ENCODE data around the gene SHANK3.

SHANK3 gene

GRCh38 chr22:50711446-50712340 lies 39.1 kb downstream of the SHANK3 start:
- TF ChIP-seq CTCF (IDR thresholded peaks at IDR 0.05; ENCODE audit: borderline replicate concordance, insufficient read depth, low read depth, low read length) = no peak
- no peak overlapping the region for H3K4me3 ChIP-seq (ENCODE audit: low read depth, low read length)

- H3K4me3 ChIP-seq (ENCODE audit: low read depth, low read length) = no peak overlapping the region
- no peak for TF ChIP-seq CTCF (IDR thresholded peaks at IDR 0.05; ENCODE audit: borderline replicate concordance, insufficient read depth, low read depth, low read length)
Measured at GRCh38 chr22:50712341-50713007, 39.9 kb downstream of the SHANK3 start.

GRCh38 chr22:50713008-50713385 lies 40.4 kb downstream of the SHANK3 start:
- H3K4me3 ChIP-seq (ENCODE audit: low read depth, low read length) = no peak overlapping the region
- no peak for TF ChIP-seq CTCF (IDR thresholded peaks at IDR 0.05; ENCODE audit: borderline replicate concordance, insufficient read depth, low read depth, low read length)

- TF ChIP-seq CTCF (IDR thresholded peaks at IDR 0.05; ENCODE audit: borderline replicate concordance, insufficient read depth, low read depth, low read length) = no peak
Measured at GRCh38 chr22:50713571-50714056, 41.0 kb downstream of the SHANK3 start.

GRCh38 chr22:50714150-50714549 lies 41.5 kb downstream of the SHANK3 start:
- no peak for TF ChIP-seq CTCF (IDR thresholded peaks at IDR 0.05; ENCODE audit: borderline replicate concordance, insufficient read depth, low read depth, low read length)

More at GRCh38 chr22:50713571-50714056, 41.0 kb downstream of the SHANK3 start:
- no peak overlapping the region for H3K4me3 ChIP-seq (ENCODE audit: low read depth, low read length)

GRCh38 chr22:50714631-50715179 lies 42.1 kb downstream of the SHANK3 start:
- no peak for TF ChIP-seq CTCF (IDR thresholded peaks at IDR 0.05; ENCODE audit: borderline replicate concordance, insufficient read depth, low read depth, low read length)
- H3K4me3 ChIP-seq (ENCODE audit: low read depth, low read length) = no peak overlapping the region

More at GRCh38 chr22:50714150-50714549, 41.5 kb downstream of the SHANK3 start:
- no peak overlapping the region for H3K4me3 ChIP-seq (ENCODE audit: low read depth, low read length)
